Effector memory CD4-positive, alpha-beta T cell (primary cell): ENCODE data around the gene PTX3.

Experiments used
- DNase-seq, 3 donors: peaks; one replicate each; pipeline ENCODE4 v3.0.0-alpha.2; 2020
- H3K27ac ChIP-seq: 2 replicates; pipeline ENCODE4 v1.7.0; 2013; ENCODE audit warnings: mild to moderate bottlenecking, low read length, moderate library complexity; ENCODE audit not compliant: insufficient read depth, poor library complexity, severe bottlenecking
- H3K27me3 ChIP-seq: replicated peaks from 2 replicates; pipeline ENCODE4 v1.7.0; 2013; ENCODE audit warnings: mild to moderate bottlenecking, low read length; ENCODE audit not compliant: insufficient read depth, control insufficient read depth, poor library complexity, severe bottlenecking
- H3K36me3 ChIP-seq: 2 replicates; pipeline ENCODE4 v1.7.0; 2013; ENCODE audit warnings: mild to moderate bottlenecking, low read length, moderate library complexity; ENCODE audit not compliant: control insufficient read depth, insufficient read depth
- H3K4me1 ChIP-seq: 2 replicates; pipeline ENCODE4 v1.7.0; 2013; ENCODE audit warnings: low read length, mild to moderate bottlenecking; ENCODE audit not compliant: control insufficient read depth, insufficient read depth, poor library complexity, severe bottlenecking
- H3K4me3 ChIP-seq: 2 replicates; pipeline ENCODE4 v1.7.0; 2013; ENCODE audit warnings: low read length, low read depth, mild to moderate bottlenecking; ENCODE audit not compliant: insufficient read depth, poor library complexity, severe bottlenecking
- H3K9me3 ChIP-seq: 2 replicates; pipeline ENCODE4 v1.7.0; 2013; ENCODE audit warnings: mild to moderate bottlenecking, low read length, moderate library complexity; ENCODE audit not compliant: control insufficient read depth

Gene PTX3

GRCh38 chr3:157469561-157470294 is 33.1 kb downstream of the PTX3 start:
- Histone ChIP-seq H3K27me3 (no peaks in the 10 kb centered on the region), H3K4me1 (no peaks in the 10 kb centered on the region)
- no peak for DNase-seq

DNA sequence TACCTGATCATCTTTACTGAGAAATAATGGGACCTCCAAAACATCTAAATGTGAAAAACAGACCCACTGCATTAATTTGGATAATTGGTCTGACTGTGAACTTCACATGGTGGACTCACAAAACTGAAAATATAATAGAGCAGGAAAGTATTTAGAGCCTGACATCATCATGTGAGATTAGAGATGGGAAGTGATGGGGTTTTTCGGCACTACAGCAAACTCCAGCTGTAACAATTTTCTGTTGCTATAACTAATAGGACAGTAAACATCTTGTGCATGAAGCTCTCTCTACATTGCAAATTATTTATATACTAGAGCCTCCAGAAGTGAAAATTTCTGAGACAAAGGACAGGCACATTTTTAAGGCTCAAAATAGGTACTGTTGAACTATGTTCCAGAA is 34.4 kb downstream of the PTX3 start:
- no peaks in the 10 kb centered on the region for H3K36me3 ChIP-seq
- H3K27me3 ChIP-seq = no peaks in the 10 kb centered on the region
- no peaks in the 10 kb centered on the region for H3K4me1 ChIP-seq
- H3K27ac ChIP-seq = no peak overlapping the region
- no peak for DNase-seq
- no peak overlapping the region for H3K4me3 ChIP-seq
- no peaks in the 10 kb centered on the region for H3K9me3 ChIP-seq

More at GRCh38 chr3:157469561-157470294, 33.1 kb downstream of the PTX3 start:
- no peaks in the 10 kb centered on the region for H3K36me3 ChIP-seq
- no peak overlapping the region for H3K27ac ChIP-seq
- no peak overlapping the region for H3K4me3 ChIP-seq
- no peaks in the 10 kb centered on the region for H3K9me3 ChIP-seq

DNA sequence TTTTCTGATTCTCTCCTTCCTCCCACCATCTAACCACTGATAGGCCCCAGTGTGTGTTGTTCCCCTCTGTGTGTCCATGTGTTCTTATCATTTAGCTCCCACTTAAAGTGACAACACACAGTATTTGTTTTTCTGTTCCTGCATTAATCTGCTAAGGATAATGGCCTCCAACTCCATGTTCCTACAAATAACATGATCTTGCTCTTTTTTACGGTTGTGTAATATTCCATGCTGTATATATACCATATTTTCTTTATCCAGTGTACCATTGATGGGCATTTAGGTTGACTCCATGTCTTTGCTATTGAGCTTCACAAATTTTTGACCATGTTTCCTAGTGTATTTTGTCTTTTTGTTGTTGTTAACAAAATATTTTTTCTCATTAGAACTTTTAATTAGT is 36.0 kb downstream of the PTX3 start:
- no peak for DNase-seq
- no peak overlapping the region for H3K27ac ChIP-seq
- H3K9me3 ChIP-seq = no peaks in the 10 kb centered on the region
- no peaks in the 10 kb centered on the region for H3K4me1 ChIP-seq
- no peaks in the 10 kb centered on the region for H3K36me3 ChIP-seq
- H3K27me3 ChIP-seq = no peaks in the 10 kb centered on the region
- no peak overlapping the region for H3K4me3 ChIP-seq

GRCh38 chr3:157475921-157476414 is 39.3 kb downstream of the PTX3 start:
- H3K27ac ChIP-seq = no peak overlapping the region
- H3K4me1 ChIP-seq = no peaks in the 10 kb centered on the region
- H3K9me3 ChIP-seq = no peaks in the 10 kb centered on the region
- H3K36me3 ChIP-seq = no peaks in the 10 kb centered on the region
- H3K4me3 ChIP-seq = no peak overlapping the region
- DNase-seq = no peak
- no peaks in the 10 kb centered on the region for H3K27me3 ChIP-seq

- no peaks in the 10 kb centered on the region for H3K36me3 ChIP-seq
- H3K9me3 ChIP-seq = no peaks in the 10 kb centered on the region
- H3K27me3 ChIP-seq = no peaks in the 10 kb centered on the region
- H3K4me1 ChIP-seq = no peaks in the 10 kb centered on the region
- DNase-seq = no peak
- no peak overlapping the region for H3K4me3 ChIP-seq
- H3K27ac ChIP-seq = no peak overlapping the region
These were observed 40.8 kb downstream of the PTX3 start for GRCh38 chr3:157477441-157477840.

DNA sequence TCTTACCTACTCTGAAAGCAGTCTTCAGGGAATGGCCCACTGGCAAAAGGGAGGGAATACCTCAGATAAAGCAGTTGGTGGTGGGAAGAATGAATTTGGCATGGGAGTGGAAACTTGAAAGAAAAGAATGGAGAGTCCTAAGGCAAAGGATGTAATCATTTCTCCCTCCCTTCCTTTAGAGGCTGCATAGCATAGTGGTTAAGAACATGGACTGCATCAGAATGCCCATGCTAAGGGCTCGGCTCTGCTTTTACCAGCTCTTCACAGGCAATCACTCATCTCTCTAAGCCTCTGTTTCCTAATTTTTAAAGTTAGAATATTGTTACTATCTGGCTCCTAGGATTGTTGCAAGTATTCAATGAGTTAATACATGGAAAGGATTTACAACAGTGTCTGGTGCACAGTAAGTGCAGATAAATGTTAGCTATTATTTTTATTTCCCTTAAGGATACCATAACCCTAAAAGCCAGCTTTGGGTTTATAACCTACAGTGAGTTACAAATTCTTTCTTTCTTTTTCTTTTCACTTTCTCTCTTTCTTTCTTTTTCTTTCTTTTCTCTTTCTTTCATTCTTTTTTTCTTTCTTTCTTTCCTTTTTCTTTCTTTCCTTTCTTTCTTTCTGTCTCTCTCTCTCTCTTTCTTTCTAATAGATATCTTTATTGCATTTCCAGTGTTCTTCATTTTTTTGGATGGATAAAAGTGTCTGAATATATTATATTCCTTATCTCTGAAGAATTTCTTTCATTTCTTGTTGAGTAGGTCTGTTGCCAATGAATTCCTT is 43.0 kb downstream of the PTX3 start:
- H3K36me3 ChIP-seq = no peaks in the 10 kb centered on the region
- no peaks in the 10 kb centered on the region for H3K4me1 ChIP-seq
- DNase-seq = no peak
- H3K9me3 ChIP-seq = no peaks in the 10 kb centered on the region
- no peak overlapping the region for H3K27ac ChIP-seq
- H3K27me3 ChIP-seq = no peaks in the 10 kb centered on the region
- H3K4me3 ChIP-seq = no peak overlapping the region

DNA sequence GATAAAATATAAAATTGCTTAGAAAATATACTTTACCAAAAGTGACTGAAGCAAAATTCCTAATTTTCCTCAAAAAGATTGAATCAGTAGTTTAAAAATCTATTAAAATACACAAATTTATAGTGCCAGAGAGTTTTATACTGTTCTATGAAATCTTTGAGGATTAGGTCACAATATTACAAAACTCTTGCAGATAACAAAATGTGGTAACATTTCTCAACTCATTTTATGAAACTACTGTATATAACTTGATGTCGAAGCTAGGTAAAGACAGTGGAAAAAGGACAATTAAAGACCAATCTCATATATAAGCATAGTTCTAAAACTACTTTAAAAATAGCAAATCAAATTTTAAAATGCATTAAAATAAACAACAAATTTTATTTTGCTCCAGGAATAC is 50.7 kb downstream of the PTX3 start:
- Histone ChIP-seq H3K4me1 (no peaks in the 10 kb centered on the region), H3K36me3 (no peaks in the 10 kb centered on the region), H3K27ac (no peak overlapping the region), H3K9me3 (no peaks in the 10 kb centered on the region), H3K4me3 (no peak overlapping the region), H3K27me3 (no peaks in the 10 kb centered on the region)
- DNase-seq = no peak

DNA sequence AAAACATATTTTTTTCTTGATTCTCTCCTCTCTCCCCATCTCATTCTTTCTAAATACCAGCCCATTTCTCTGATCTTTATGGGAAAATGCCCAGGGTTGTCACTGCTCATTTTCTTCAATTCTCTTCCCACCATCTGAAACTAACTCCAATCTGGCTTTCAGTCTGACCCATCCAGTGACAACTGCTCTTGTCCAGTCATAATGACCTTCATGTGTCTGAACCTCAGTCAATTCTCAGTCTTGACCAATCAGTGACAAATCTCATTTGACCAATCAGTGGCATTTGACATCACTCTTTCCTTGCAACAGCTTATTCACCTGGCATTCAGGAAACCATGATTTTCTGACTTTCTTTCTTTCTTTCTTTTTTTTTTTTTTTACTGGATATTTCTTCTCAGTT is 51.5 kb downstream of the PTX3 start:
- no peaks in the 10 kb centered on the region for H3K9me3 ChIP-seq
- DNase-seq = no peak
- no peak overlapping the region for H3K4me3 ChIP-seq

GRCh38 chr3:157491136-157491535 is 54.5 kb downstream of the PTX3 start:
- Histone ChIP-seq H3K9me3 (no peaks in the 10 kb centered on the region), H3K36me3 (no peaks in the 10 kb centered on the region), H3K4me1 (no peaks in the 10 kb centered on the region), H3K27me3 (no peaks in the 10 kb centered on the region), H3K4me3 (no peak overlapping the region), H3K27ac (no peak overlapping the region)
- DNase-seq = no peak

More for the DNA sequence above, 51.5 kb downstream of the PTX3 start:
- Histone ChIP-seq H3K27me3 (no peaks in the 10 kb centered on the region), H3K36me3 (no peaks in the 10 kb centered on the region), H3K4me1 (no peaks in the 10 kb centered on the region), H3K27ac (no peak overlapping the region)
